ENCODE measurements around the gene IRF1. TPM values are rescaled to one million over a fixed set of nuclear protein-coding genes. Genes with fewer than 3 reads are reported as not detected.

The IRF1 gene
- total RNA-seq, 4 donors from 2014 or later, result 20.6 to 289 (median 29.6) TPM

GRCh38 chr5:132460846-132461568 is 29.6 kb downstream of the IRF1 start:
- WGBS, result 59% methylated on average over 5 of the region's 5 CpGs
- no peak for TF ChIP-seq CTCF (IDR thresholded peaks at IDR 0.05)
- TF ChIP-seq EP300 (IDR thresholded peaks at IDR 0.05), result no peak
- no peak for TF ChIP-seq POLR2A (IDR thresholded peaks at IDR 0.05; ENCODE audit: low read depth)
- no peak for TF ChIP-seq POLR2AphosphoS5 (IDR thresholded peaks at IDR 0.05)
- no peak for DNase-seq (ENCODE audit: extremely low spot score)
- Histone ChIP-seq H3K27me3 (no peaks in the 10 kb centered on the region), H3K36me3 (peaks cover 0 to 28% (median 8%) of the 10 kb centered on the region in 4 donors), H3K27ac (replicated peaks in 1 of 4) (no peak overlapping the region), H3K9me3 (no peaks in the 10 kb centered on the region), H3K4me3 (no peak overlapping the region), H3K4me1 (peaks cover 72 to 84% (median 82%) of the 10 kb centered on the region in 4 donors)
- intact Hi-C loops (cut with DNase I), result no loop called here

GRCh38 chr5:132459983-132460838 is 30.4 kb downstream of the IRF1 start:
- no peak overlapping the region for H3K4me3 ChIP-seq
- H3K4me1 ChIP-seq, result peaks cover 72 to 84% (median 81%) of the 10 kb centered on the region in 4 donors
- no peak overlapping the region for H3K27ac ChIP-seq (replicated peaks in 1 of 4)
- WGBS, result 79% methylated on average over 7 of the region's 8 CpGs
- TF ChIP-seq POLR2AphosphoS5 (IDR thresholded peaks at IDR 0.05) (no peak), POLR2A (IDR thresholded peaks at IDR 0.05; ENCODE audit: low read depth) (no peak), CTCF (IDR thresholded peaks at IDR 0.05) (peak in 1 of 3 experiments; percentile 3), EP300 (IDR thresholded peaks at IDR 0.05) (no peak)
- no peak for DNase-seq (ENCODE audit: extremely low spot score)
- no peaks in the 10 kb centered on the region for H3K27me3 ChIP-seq
- H3K9me3 ChIP-seq, result no peaks in the 10 kb centered on the region
- H3K36me3 ChIP-seq, result peaks cover 0 to 26% (median 8%) of the 10 kb centered on the region in 4 donors
- intact Hi-C loops (cut with DNase I), result no loop called here

GRCh38 chr5:132459031-132459982 is 31.3 kb downstream of the IRF1 start:
- H3K4me1 ChIP-seq, result peaks cover 64 to 82% (median 74%) of the 10 kb centered on the region in 4 donors
- H3K36me3 ChIP-seq, result peaks cover 0 to 32% (median 9%) of the 10 kb centered on the region in 4 donors
- no peaks in the 10 kb centered on the region for H3K27me3 ChIP-seq
- intact Hi-C loops (cut with DNase I), result no loop called here
- H3K4me3 ChIP-seq, result no peak overlapping the region
- H3K27ac ChIP-seq (replicated peaks in 1 of 4), result peak overlapping the region in 1 of 4 donors; percentile 41
- H3K9me3 ChIP-seq, result no peaks in the 10 kb centered on the region
- 77% methylated on average over 7 of the region's 12 CpGs for WGBS
- no peak for TF ChIP-seq CTCF (IDR thresholded peaks at IDR 0.05)
- DNase-seq (ENCODE audit: extremely low spot score), result no peak

- peaks cover 0 to 39% (median 12%) of the 10 kb centered on the region in 4 donors for H3K36me3 ChIP-seq
- H3K27me3 ChIP-seq, result no peaks in the 10 kb centered on the region
- no peak for DNase-seq (ENCODE audit: extremely low spot score)
- peaks cover 58 to 77% (median 67%) of the 10 kb centered on the region in 4 donors for H3K4me1 ChIP-seq
- 86% methylated on average over 1 of the region's 1 CpG for WGBS
- H3K9me3 ChIP-seq, result no peaks in the 10 kb centered on the region
- no peak overlapping the region for H3K4me3 ChIP-seq
- intact Hi-C loops (cut with DNase I), result no loop called here
- peak overlapping the region in 1 of 4 donors; percentile 41 for H3K27ac ChIP-seq (replicated peaks in 1 of 4)
- no peak for TF ChIP-seq POLR2A (IDR thresholded peaks at IDR 0.05; ENCODE audit: low read depth)
- no peak for TF ChIP-seq EP300 (IDR thresholded peaks at IDR 0.05)
- TF ChIP-seq CTCF (IDR thresholded peaks at IDR 0.05), result no peak
- TF ChIP-seq POLR2AphosphoS5 (IDR thresholded peaks at IDR 0.05), result no peak
These were observed 31.9 kb downstream of the IRF1 start for GRCh38 chr5:132458651-132459030.
